Thyroid gland (tissue), 4 donors: ENCODE results near the gene PROC. TPM values are rescaled to one million over a fixed set of nuclear protein-coding genes. Genes with fewer than 3 reads are reported as not detected.

Experiments
- DNase-seq, 2 donors: peaks; one replicate each; pipeline ENCODE4 v3.0.0-alpha.2; 2019
- H3K27ac ChIP-seq, 3 donors: fragments of 200-600 bp; sonication (generic); 1 replicate in 2 of 3; 2 replicates in 1 of 3; pipeline ENCODE4 v1.5.1; 2016 to 2019; ENCODE audit warnings: mild to moderate bottlenecking in 1 of 3, moderate library complexity in 1 of 3
- H3K27me3 ChIP-seq: fragments of 200-600 bp; sonication (generic); one replicate; pipeline ENCODE4 v1.5.1; 2019
- H3K36me3 ChIP-seq, 2 donors: fragments of 200-600 bp; sonication (generic); one replicate each; pipeline ENCODE4 v1.5.1; 2016 to 2019
- H3K4me1 ChIP-seq, 2 donors: fragments of 200-600 bp; sonication (generic); one replicate each; pipeline ENCODE4 v1.5.1; 2017 to 2019
- H3K4me3 ChIP-seq, 3 donors: fragments of 200-600 bp; sonication (generic); replicated peaks in 1 of 3; 1 replicate in 2 of 3; 2 replicates in 1 of 3; pipeline ENCODE4 v1.5.1; 2016; ENCODE audit warnings: mild to moderate bottlenecking in 1 of 3
- H3K9me3 ChIP-seq: fragments of 200-600 bp; sonication (generic); one replicate; pipeline ENCODE4 v1.5.1; 2017
- CTCF ChIP-seq, 6 experiments: fragments of 200-600 bp in 3 of 6; fragments of 450-650 bp in 3 of 6; sonication (generic) in 3 of 6; IDR thresholded peaks; one replicate each; pipeline ENCODE4 v1.5.1; 2016 to 2019; ENCODE audit warnings: antibody characterized with exemption in 6 of 6, mild to moderate bottlenecking in 2 of 6, inconsistent platforms in 1 of 6, moderate library complexity in 1 of 6
- POLR2A ChIP-seq, 2 donors: fragments of 450-650 bp; IDR thresholded peaks; one replicate each; pipeline ENCODE4 v1.6.1; 2017; ENCODE audit warnings: antibody characterized with exemption in 2 of 2, mild to moderate bottlenecking in 2 of 2, moderate library complexity in 1 of 2
- WGBS, 2 donors: methylation state at CpG; one replicate each; pipeline ENCODE4 v1.1.5; 2017; 5-methylcytosine and 5-hydroxymethylcytosine counted together
- intact Hi-C: fragments of 100-400 bp; cut with DNase I; formaldehyde crosslinking; loops from one replicate; pipeline ENCODE4 v1.15.1; 2023
- total RNA-seq, 4 donors: library from RNA; depleted of rRNA; stranded (reverse); fragments of >200 nt; gene quantifications; one replicate each; pipeline ENCODE4 v1.2.3, GENCODE V29; 2016

The PROC gene
- total RNA-seq, 4 donors from 2014 or later, result not detected

- intact Hi-C loops, result no loop called here
- DNase-seq, result no peak
Observed at GRCh38 chr2:127428057-127428814, 10.0 kb downstream of the PROC start.

GRCh38 chr2:127428815-127429109, 10.5 kb downstream of the PROC start:
- 90 to 94% methylated on average over 2 to 6 of the region's 6 CpGs for WGBS, 2 donors
- H3K4me1 ChIP-seq, result peaks cover 0 to 2% of the 10 kb centered on the region in 2 donors
- intact Hi-C loops, result no loop called here
- no peaks in the 10 kb centered on the region for H3K36me3 ChIP-seq
- DNase-seq, result no peak
- TF ChIP-seq CTCF (IDR thresholded peaks at IDR 0.05) (no peak), POLR2A (IDR thresholded peaks at IDR 0.05) (no peak)
- no peaks in the 10 kb centered on the region for H3K9me3 ChIP-seq
- no peak overlapping the region for H3K4me3 ChIP-seq
- H3K27ac ChIP-seq, result no peak overlapping the region
- H3K27me3 ChIP-seq, result no peaks in the 10 kb centered on the region

More at GRCh38 chr2:127428057-127428814, 10.0 kb downstream of the PROC start:
- Histone ChIP-seq H3K4me3 (no peak overlapping the region), H3K27ac (no peak overlapping the region), H3K27me3 (no peaks in the 10 kb centered on the region), H3K4me1 (peaks cover 5 to 7% of the 10 kb centered on the region in 2 donors), H3K36me3 (no peaks in the 10 kb centered on the region), H3K9me3 (no peaks in the 10 kb centered on the region)
- no peak for TF ChIP-seq POLR2A (IDR thresholded peaks at IDR 0.05)
- TF ChIP-seq CTCF (IDR thresholded peaks at IDR 0.05), result no peak
- WGBS, 2 donors, result 95 to 98% methylated on average over 22 to 27 of the region's 36 CpGs

GRCh38 chr2:127429291-127429690, 11.1 kb downstream of the PROC start:
- Histone ChIP-seq H3K27me3 (no peaks in the 10 kb centered on the region), H3K36me3 (no peaks in the 10 kb centered on the region), H3K27ac (no peak overlapping the region), H3K4me1 (no peaks in the 10 kb centered on the region), H3K9me3 (no peaks in the 10 kb centered on the region), H3K4me3 (no peak overlapping the region)
- WGBS, 2 donors, result 89 to 94% methylated on average over 4 of the region's 4 CpGs
- TF ChIP-seq CTCF (IDR thresholded peaks at IDR 0.05), result no peak
- no peak for TF ChIP-seq POLR2A (IDR thresholded peaks at IDR 0.05)
- no peak for DNase-seq
- intact Hi-C loops, result no loop called here

- Histone ChIP-seq H3K27me3 (no peaks in the 10 kb centered on the region), H3K4me3 (no peak overlapping the region), H3K4me1 (no peaks in the 10 kb centered on the region), H3K36me3 (no peaks in the 10 kb centered on the region), H3K27ac (no peak overlapping the region), H3K9me3 (no peaks in the 10 kb centered on the region)
- 86 to 90% methylated on average over 6 to 7 of the region's 7 CpGs for WGBS, 2 donors
- no peak for DNase-seq
- intact Hi-C loops, result no loop called here
- TF ChIP-seq POLR2A (IDR thresholded peaks at IDR 0.05) (no peak), CTCF (IDR thresholded peaks at IDR 0.05) (no peak)
Observed at GRCh38 chr2:127429844-127430425, 11.7 kb downstream of the PROC start.

GRCh38 chr2:127431408-127432023, 13.3 kb downstream of the PROC start:
- no peak for DNase-seq
- Histone ChIP-seq H3K27me3 (no peaks in the 10 kb centered on the region), H3K9me3 (no peaks in the 10 kb centered on the region), H3K4me3 (no peak overlapping the region), H3K36me3 (no peaks in the 10 kb centered on the region), H3K27ac (no peak overlapping the region), H3K4me1 (no peaks in the 10 kb centered on the region)
- TF ChIP-seq CTCF (IDR thresholded peaks at IDR 0.05), result no peak
- no peak for TF ChIP-seq POLR2A (IDR thresholded peaks at IDR 0.05)
- WGBS, 2 donors, result 80 to 81% methylated on average over 14 of the region's 14 CpGs
- intact Hi-C loops, result no loop called here
